Neutrophil (primary cell): ENCODE results near the gene RANBP10.

ENCODE experiments used
- H3K27ac ChIP-seq: fragments of 200-600 bp; sonication (generic); 2 replicates; pipeline ENCODE4 v1.5.1; 2016; ENCODE audit warnings: mild to moderate bottlenecking, moderate library complexity
- H3K27me3 ChIP-seq: fragments of 200-600 bp; sonication (generic); 2 replicates; pipeline ENCODE4 v1.6.0; 2016; ENCODE audit warnings: mild to moderate bottlenecking
- H3K36me3 ChIP-seq: fragments of 200-600 bp; sonication (generic); 2 replicates; pipeline ENCODE4 v1.5.1; 2017
- H3K4me1 ChIP-seq, 2 experiments: fragments of 200-600 bp in 1 of 2; sonication (generic) in 1 of 2; 1 replicate in 1 of 2; 2 replicates in 1 of 2; pipeline versions ENCODE4 v1.5.1 to v1.6.1; 2013 to 2016; ENCODE audit warnings: low read depth in 1 of 2, low read length in 1 of 2, mild to moderate bottlenecking in 1 of 2, moderate library complexity in 1 of 2; ENCODE audit not compliant: control insufficient read depth in 1 of 2, insufficient read depth in 1 of 2
- H3K4me3 ChIP-seq, 2 experiments: fragments of 200-600 bp in 1 of 2; sonication (generic) in 1 of 2; 1 replicate in 1 of 2; 2 replicates in 1 of 2; pipeline ENCODE4 v1.5.1; 2013 to 2016; ENCODE audit warnings: low read depth in 1 of 2, low read length in 1 of 2, mild to moderate bottlenecking in 1 of 2, moderate library complexity in 1 of 2
- H3K9me3 ChIP-seq: fragments of 200-600 bp; sonication (generic); 2 replicates; pipeline ENCODE4 v1.5.1; 2016
- CTCF ChIP-seq: fragments of 200-600 bp; sonication (generic); IDR thresholded peaks from 2 replicates; pipeline ENCODE4 v1.5.1; 2016; ENCODE audit warnings: antibody characterized with exemption

RANBP10 gene

GRCh38 chr16:67825119-67825518 is 18.8 kb upstream of the RANBP10 start:
- Histone ChIP-seq H3K4me3 (no peak overlapping the region), H3K27ac (no peak overlapping the region), H3K9me3 (no peaks in the 10 kb centered on the region), H3K4me1 (no peaks in the 10 kb centered on the region), H3K27me3 (no peaks in the 10 kb centered on the region), H3K36me3 (peaks cover 41% of the 10 kb centered on the region)
- TF ChIP-seq CTCF, result no peak

GRCh38 chr16:67822511-67822910 is 16.2 kb upstream of the RANBP10 start:
- no peaks in the 10 kb centered on the region for H3K4me1 ChIP-seq
- no peak overlapping the region for H3K4me3 ChIP-seq
- H3K27me3 ChIP-seq, result no peaks in the 10 kb centered on the region
- H3K9me3 ChIP-seq, result no peaks in the 10 kb centered on the region
- peaks cover 15% of the 10 kb centered on the region for H3K36me3 ChIP-seq
- TF ChIP-seq CTCF, result no peak
- no peak overlapping the region for H3K27ac ChIP-seq

- Histone ChIP-seq H3K9me3 (no peaks in the 10 kb centered on the region), H3K36me3 (no peaks in the 10 kb centered on the region), H3K4me1 (no peaks in the 10 kb centered on the region), H3K27ac (no peak overlapping the region), H3K4me3 (no peak overlapping the region), H3K27me3 (no peaks in the 10 kb centered on the region)
- TF ChIP-seq CTCF, result no peak
Measured at GRCh38 chr16:67820608-67821259, 14.4 kb upstream of the RANBP10 start.

GRCh38 chr16:67814567-67814966 is 8.2 kb upstream of the RANBP10 start:
- TF ChIP-seq CTCF, result no peak
- H3K4me3 ChIP-seq, result no peak overlapping the region

GRCh38 chr16:67811899-67812298 is 5.5 kb upstream of the RANBP10 start:
- Histone ChIP-seq H3K27me3 (no peaks in the 10 kb centered on the region), H3K4me1 (peaks cover 6% of the 10 kb centered on the region in 2 experiments), H3K27ac (no peak overlapping the region), H3K9me3 (no peaks in the 10 kb centered on the region), H3K4me3 (no peak overlapping the region), H3K36me3 (no peaks in the 10 kb centered on the region)
- TF ChIP-seq CTCF, result no peak

More at GRCh38 chr16:67814567-67814966, 8.2 kb upstream of the RANBP10 start:
- no peak overlapping the region for H3K27ac ChIP-seq
- no peaks in the 10 kb centered on the region for H3K9me3 ChIP-seq
- H3K4me1 ChIP-seq, result no peaks in the 10 kb centered on the region
- H3K36me3 ChIP-seq, result no peaks in the 10 kb centered on the region
- H3K27me3 ChIP-seq, result no peaks in the 10 kb centered on the region
